IPS DF 19.7 (cell line): ENCODE data around the gene HS2ST1.
"Not testable (repeated sequence)": the region's sequence is repeated elsewhere in the genome, so short reads cannot be mapped to it uniquely, and the experiment has no call there.

Experiments used
- DNase-seq: peaks from one replicate; pipeline ENCODE4 v3.0.0-alpha.2; 2013; ENCODE audit warnings: low read depth, low spot score

HS2ST1 gene

DNA sequence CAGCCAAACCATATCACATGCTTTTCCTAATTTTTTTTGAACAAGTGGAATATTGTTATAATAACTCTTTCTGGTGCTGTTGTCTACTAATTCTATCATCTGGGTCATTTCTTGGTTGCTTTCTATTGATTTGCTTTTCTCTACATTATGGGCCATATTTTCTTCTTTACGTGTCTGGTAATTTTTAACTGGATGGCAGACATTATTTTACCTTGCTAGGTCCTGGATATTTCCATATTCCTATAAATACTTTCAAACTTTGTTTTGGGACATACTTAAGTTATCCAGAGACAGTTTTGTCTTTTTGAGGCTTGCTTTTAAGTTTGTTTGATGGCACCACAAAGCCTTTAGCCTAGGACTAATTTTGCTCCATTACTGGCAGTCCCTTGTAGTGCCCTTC is 11.3 kb downstream of the HS2ST1 start:
- DNase-seq, result no peak

GRCh38 chr1:86926883-86927282 is 12.4 kb downstream of the HS2ST1 start:
- no peak for DNase-seq

GRCh38 chr1:86928819-86929218 is 14.4 kb downstream of the HS2ST1 start:
- no peak for DNase-seq

DNA sequence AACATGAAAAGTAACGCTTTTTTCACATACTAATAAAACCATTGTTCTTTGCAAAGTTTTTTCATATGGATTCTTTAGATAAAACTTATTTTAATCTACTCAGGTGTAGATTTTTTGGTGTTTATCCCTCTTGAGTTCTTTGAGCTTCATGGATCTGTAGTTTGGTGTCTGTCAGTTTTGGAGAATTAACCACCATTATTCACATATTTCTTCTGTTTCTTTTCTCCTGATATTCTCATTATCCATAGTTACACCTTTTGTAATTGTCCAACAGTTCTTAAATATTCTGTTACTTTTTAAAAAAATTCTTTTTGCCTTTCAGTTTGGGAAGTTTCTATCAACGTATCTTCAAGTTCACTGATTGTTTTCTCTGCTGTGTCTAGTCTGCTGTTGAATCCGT is 18.6 kb downstream of the HS2ST1 start:
- no peak for DNase-seq

DNA sequence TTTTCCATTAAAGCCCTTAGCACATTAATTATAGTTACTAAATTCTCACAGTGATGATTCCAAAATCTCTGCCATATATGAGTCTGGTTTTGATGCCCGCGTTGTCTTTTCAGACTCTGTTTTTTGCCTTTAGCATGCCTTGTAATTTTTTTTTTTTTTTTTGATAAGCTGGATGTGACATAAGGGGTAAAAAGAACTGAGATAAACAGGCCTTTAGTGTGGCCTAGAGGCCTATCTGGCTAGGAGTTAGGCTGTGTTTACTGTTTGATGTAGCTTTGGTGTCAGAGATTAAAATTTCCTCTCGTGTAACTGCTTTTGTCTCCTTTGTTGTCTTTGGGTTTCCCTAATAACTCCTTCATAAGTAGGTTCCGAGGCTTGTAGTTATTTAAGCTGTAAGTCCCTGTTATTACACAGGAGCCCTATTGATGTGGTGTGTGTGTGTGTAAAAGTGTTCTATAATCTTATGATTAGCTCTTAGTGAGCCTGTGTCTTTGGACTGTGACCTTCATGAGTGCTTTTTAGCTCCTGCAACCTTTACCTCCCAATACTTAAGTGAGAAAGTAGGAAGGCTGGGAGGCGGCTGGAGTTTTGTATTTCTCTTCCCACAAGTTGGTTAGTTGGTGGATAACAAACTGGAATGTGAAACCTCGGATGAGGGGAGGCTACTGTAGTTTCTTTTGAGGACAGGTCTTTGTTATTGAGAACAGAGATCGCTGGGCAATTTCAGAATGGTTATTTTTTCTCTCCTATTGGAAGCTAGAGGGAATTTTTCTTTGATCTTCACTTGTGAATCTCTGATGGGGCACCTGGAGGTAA is 19.3 kb downstream of the HS2ST1 start:
- DNase-seq, result no peak

DNA sequence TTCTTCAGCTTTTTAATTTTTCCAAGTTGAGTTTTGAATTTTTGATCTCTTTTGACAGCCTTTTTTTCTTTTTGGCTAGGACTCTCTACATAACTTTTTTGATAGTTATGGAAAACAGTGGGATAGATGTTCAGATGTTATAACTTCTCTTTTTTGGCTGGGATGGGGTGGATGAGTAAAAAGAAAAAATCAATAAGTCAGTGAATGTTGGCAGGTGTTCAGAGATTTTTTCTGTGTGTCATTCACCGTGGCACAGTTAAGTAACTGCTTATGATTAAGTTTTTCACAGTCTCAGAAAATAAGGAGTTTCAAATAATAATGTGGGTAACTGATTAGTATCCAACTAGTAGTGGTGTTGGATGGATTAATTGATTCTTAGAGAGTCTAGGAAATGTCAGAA is 24.0 kb downstream of the HS2ST1 start:
- no peak for DNase-seq

GRCh38 chr1:86938855-86939254 is 24.4 kb downstream of the HS2ST1 start:
- DNase-seq, result no peak

- no peak for DNase-seq
These were observed 25.0 kb downstream of the HS2ST1 start for GRCh38 chr1:86939406-86939805.

GRCh38 chr1:86940599-86940998 is 26.2 kb downstream of the HS2ST1 start:
- no peak for DNase-seq

DNA sequence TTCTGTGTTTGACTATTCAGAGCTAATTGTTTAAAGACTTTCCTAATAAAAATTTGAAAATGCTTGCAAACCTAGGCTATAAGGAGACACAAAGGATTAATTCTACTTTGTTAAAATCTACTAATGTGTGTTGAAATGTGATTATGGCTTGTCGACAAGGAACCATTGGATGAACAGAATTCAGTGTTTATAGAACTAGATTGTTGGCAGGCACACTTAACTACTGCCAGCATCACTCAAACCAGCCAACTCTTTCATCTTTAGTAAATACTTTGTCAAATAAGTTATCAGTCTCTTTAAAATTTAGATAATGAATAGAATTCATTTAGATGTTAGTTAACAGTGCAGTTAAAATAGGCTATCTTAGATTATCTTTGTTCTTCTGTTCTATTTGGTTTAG is 27.6 kb downstream of the HS2ST1 start:
- no peak for DNase-seq

GRCh38 chr1:86942743-86943142 is 28.3 kb downstream of the HS2ST1 start:
- no peak for DNase-seq

GRCh38 chr1:86948212-86948611 is 33.8 kb downstream of the HS2ST1 start:
- no peak for DNase-seq

GRCh38 chr1:86950712-86951419 is 36.4 kb downstream of the HS2ST1 start:
- no peak for DNase-seq

DNA sequence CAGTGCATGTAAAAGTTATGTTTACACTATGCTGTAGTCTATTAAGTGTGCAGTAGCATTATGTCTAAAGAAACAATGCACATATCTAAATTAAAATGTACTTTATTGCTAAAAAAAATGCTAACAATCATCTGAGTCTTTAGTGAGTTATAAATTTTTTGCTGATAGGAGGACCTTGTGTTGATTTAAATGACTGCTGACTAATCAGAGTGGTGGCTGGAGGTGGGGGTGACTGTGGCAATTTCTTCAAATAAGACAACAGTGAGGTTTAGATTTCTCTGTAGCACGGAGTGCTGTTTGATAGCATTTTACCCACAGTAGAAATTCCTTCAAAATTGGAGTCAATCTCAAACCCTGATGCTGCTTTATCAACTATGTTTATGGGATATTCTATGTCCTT is 37.0 kb downstream of the HS2ST1 start:
- no peak for DNase-seq

DNA sequence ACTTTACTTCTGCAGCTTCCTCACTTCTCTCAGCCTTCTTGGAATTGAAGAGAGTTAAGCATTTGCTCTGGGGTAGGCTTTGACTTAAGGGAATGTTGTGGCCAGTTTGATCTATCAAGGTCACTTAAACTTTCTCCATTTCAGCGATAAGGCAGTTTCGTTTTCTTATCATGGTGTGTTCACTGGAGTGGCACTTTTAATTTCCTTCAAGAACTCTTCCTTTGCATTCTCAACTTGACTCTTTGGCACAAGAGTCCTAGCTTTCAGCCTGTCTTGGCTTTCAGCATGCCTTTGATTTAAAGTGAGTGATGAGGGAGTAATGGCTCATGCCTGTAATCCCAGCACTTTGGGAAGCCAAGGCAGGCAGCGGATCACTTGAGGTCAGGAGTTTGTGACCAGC is 38.7 kb downstream of the HS2ST1 start:
- DNase-seq, result no peak

GRCh38 chr1:86955678-86956077 is 41.2 kb downstream of the HS2ST1 start:
- no peak for DNase-seq

- no peak for DNase-seq
These were observed 41.8 kb downstream of the HS2ST1 start for GRCh38 chr1:86956221-86956620.

- no peak for DNase-seq
These were observed 42.8 kb downstream of the HS2ST1 start for GRCh38 chr1:86957221-86957620.

DNA sequence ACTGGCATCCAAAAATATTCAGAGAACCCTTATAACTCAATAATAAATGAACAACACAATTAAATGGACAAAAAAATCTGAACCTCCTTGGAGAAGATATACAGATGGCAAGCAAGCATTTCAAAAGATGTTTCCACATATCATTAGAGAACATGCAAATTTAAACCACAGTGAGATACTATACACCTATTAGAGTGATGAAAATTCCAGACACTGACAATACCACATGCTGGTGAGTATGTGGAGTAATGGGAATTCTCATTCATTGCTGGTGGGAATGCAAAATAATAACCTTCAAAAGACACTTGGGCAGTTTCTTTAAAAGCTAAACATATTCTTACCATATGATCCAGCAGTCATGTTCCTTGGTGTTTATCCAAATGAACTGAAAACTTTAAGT is 46.1 kb downstream of the HS2ST1 start:
- DNase-seq, result no peak

GRCh38 chr1:86963841-86964240 is 49.4 kb downstream of the HS2ST1 start:
- not testable (repeated sequence) for DNase-seq

- no peak for DNase-seq
These were observed 50.8 kb downstream of the HS2ST1 start for GRCh38 chr1:86965012-86965826.

- no peak for DNase-seq
These were observed 51.4 kb downstream of the HS2ST1 start for GRCh38 chr1:86965827-86966182.
